ENCODE data around the gene RAB3IP.
"Not testable (repeated sequence)": the region's sequence is repeated elsewhere in the genome, so short reads cannot be mapped to it uniquely, and the experiment has no call there.

RAB3IP gene

GRCh38 chr12:69792533-69792932 lies 53.9 kb downstream of the RAB3IP start:
- DNase-seq (ENCODE audit: insufficient read length, low spot score) (no peak), FAIRE-seq (no peak)
- TF ChIP-seq SPI1 (IDR thresholded peaks at IDR 0.05; ENCODE audit: low read depth, low read length) (no peak), POLR2AphosphoS5 (IDR thresholded peaks at IDR 0.05; ENCODE audit: low read depth, low read length) (no peak), PAX5 (IDR thresholded peaks at IDR 0.05; ENCODE audit: insufficient read depth, low read length, severe bottlenecking) (no peak), TAF1 (IDR thresholded peaks at IDR 0.05; ENCODE audit: low read depth, low read length) (no peak), POU2F2 (IDR thresholded peaks at IDR 0.05; ENCODE audit: low read depth, low read length) (no peak), POLR2A (IDR thresholded peaks at IDR 0.05; ENCODE audit: low read depth, low read length) (no peak)

- not testable (repeated sequence) for FAIRE-seq; DNase-seq (ENCODE audit: insufficient read length, low spot score)
Observed at GRCh38 chr12:69807101-69807897, 68.6 kb downstream of the RAB3IP start.

GRCh38 chr12:69810870-69811498 lies 72.3 kb downstream of the RAB3IP start:
- FAIRE-seq, result no peak
- no peak for DNase-seq (ENCODE audit: insufficient read length, low spot score)
- TF ChIP-seq PAX5 (IDR thresholded peaks at IDR 0.05; ENCODE audit: insufficient read depth, low read length, severe bottlenecking) (no peak), POLR2AphosphoS5 (IDR thresholded peaks at IDR 0.05; ENCODE audit: low read depth, low read length) (no peak), TAF1 (IDR thresholded peaks at IDR 0.05; ENCODE audit: low read depth, low read length) (no peak), POLR2A (IDR thresholded peaks at IDR 0.05; ENCODE audit: low read depth, low read length) (no peak), SPI1 (IDR thresholded peaks at IDR 0.05; ENCODE audit: low read depth, low read length) (no peak), POU2F2 (IDR thresholded peaks at IDR 0.05; ENCODE audit: low read depth, low read length) (no peak)

GRCh38 chr12:69816082-69816481 lies 77.4 kb downstream of the RAB3IP start:
- DNase-seq (ENCODE audit: insufficient read length, low spot score) (no peak), FAIRE-seq (no peak)
- no peak for TF ChIP-seq TAF1 (IDR thresholded peaks at IDR 0.05; ENCODE audit: low read depth, low read length)
- TF ChIP-seq PAX5 (IDR thresholded peaks at IDR 0.05; ENCODE audit: insufficient read depth, low read length, severe bottlenecking), result no peak
- TF ChIP-seq SPI1 (IDR thresholded peaks at IDR 0.05; ENCODE audit: low read depth, low read length), result no peak
- TF ChIP-seq POLR2A (IDR thresholded peaks at IDR 0.05; ENCODE audit: low read depth, low read length), result no peak
- TF ChIP-seq POU2F2 (IDR thresholded peaks at IDR 0.05; ENCODE audit: low read depth, low read length), result no peak
- no peak for TF ChIP-seq POLR2AphosphoS5 (IDR thresholded peaks at IDR 0.05; ENCODE audit: low read depth, low read length)

GRCh38 chr12:69821032-69821455 lies 82.4 kb downstream of the RAB3IP start:
- FAIRE-seq (no peak), DNase-seq (ENCODE audit: insufficient read length, low spot score) (no peak)
- TF ChIP-seq PAX5 (IDR thresholded peaks at IDR 0.05; ENCODE audit: insufficient read depth, low read length, severe bottlenecking), result no peak
- no peak for TF ChIP-seq POLR2A (IDR thresholded peaks at IDR 0.05; ENCODE audit: low read depth, low read length)
- no peak for TF ChIP-seq POLR2AphosphoS5 (IDR thresholded peaks at IDR 0.05; ENCODE audit: low read depth, low read length)
- TF ChIP-seq POU2F2 (IDR thresholded peaks at IDR 0.05; ENCODE audit: low read depth, low read length), result no peak
- no peak for TF ChIP-seq SPI1 (IDR thresholded peaks at IDR 0.05; ENCODE audit: low read depth, low read length)
- no peak for TF ChIP-seq TAF1 (IDR thresholded peaks at IDR 0.05; ENCODE audit: low read depth, low read length)

GRCh38 chr12:69821456-69822159 lies 82.9 kb downstream of the RAB3IP start:
- FAIRE-seq (no peak), DNase-seq (ENCODE audit: insufficient read length, low spot score) (no peak)
- TF ChIP-seq POLR2A (IDR thresholded peaks at IDR 0.05; ENCODE audit: low read depth, low read length) (no peak), PAX5 (IDR thresholded peaks at IDR 0.05; ENCODE audit: insufficient read depth, low read length, severe bottlenecking) (no peak), POU2F2 (IDR thresholded peaks at IDR 0.05; ENCODE audit: low read depth, low read length) (no peak), SPI1 (IDR thresholded peaks at IDR 0.05; ENCODE audit: low read depth, low read length) (no peak)

- DNase-seq (ENCODE audit: insufficient read length, low spot score) (no peak), FAIRE-seq (no peak)
Observed at GRCh38 chr12:69822201-69822860, 83.7 kb downstream of the RAB3IP start.

GRCh38 chr12:69824028-69824427 lies 85.4 kb downstream of the RAB3IP start:
- DNase-seq (ENCODE audit: insufficient read length, low spot score) (no peak), FAIRE-seq (no peak)
- TF ChIP-seq PAX5 (IDR thresholded peaks at IDR 0.05; ENCODE audit: insufficient read depth, low read length, severe bottlenecking) (no peak), POLR2AphosphoS5 (IDR thresholded peaks at IDR 0.05; ENCODE audit: low read depth, low read length) (no peak), TAF1 (IDR thresholded peaks at IDR 0.05; ENCODE audit: low read depth, low read length) (no peak), SPI1 (IDR thresholded peaks at IDR 0.05; ENCODE audit: low read depth, low read length) (no peak), POU2F2 (IDR thresholded peaks at IDR 0.05; ENCODE audit: low read depth, low read length) (no peak), POLR2A (IDR thresholded peaks at IDR 0.05; ENCODE audit: low read depth, low read length) (no peak)

More at GRCh38 chr12:69822201-69822860, 83.7 kb downstream of the RAB3IP start:
- TF ChIP-seq POLR2AphosphoS5 (IDR thresholded peaks at IDR 0.05; ENCODE audit: low read depth, low read length) (no peak), POU2F2 (IDR thresholded peaks at IDR 0.05; ENCODE audit: low read depth, low read length) (no peak), TAF1 (IDR thresholded peaks at IDR 0.05; ENCODE audit: low read depth, low read length) (no peak), POLR2A (IDR thresholded peaks at IDR 0.05; ENCODE audit: low read depth, low read length) (no peak), SPI1 (IDR thresholded peaks at IDR 0.05; ENCODE audit: low read depth, low read length) (no peak), PAX5 (IDR thresholded peaks at IDR 0.05; ENCODE audit: insufficient read depth, low read length, severe bottlenecking) (no peak)

GRCh38 chr12:69824966-69825560 lies 86.4 kb downstream of the RAB3IP start, which contains the start of gene MYRFL:
TSS of gene MYRFL (plus strand) at chr12:69825227. CDS start at chr12:69825518, 291 bp downstream.
- no peak for TF ChIP-seq POLR2AphosphoS5 (IDR thresholded peaks at IDR 0.05; ENCODE audit: low read depth, low read length)
- TF ChIP-seq SPI1 (IDR thresholded peaks at IDR 0.05; ENCODE audit: low read depth, low read length), result no peak
- TF ChIP-seq PAX5 (IDR thresholded peaks at IDR 0.05; ENCODE audit: insufficient read depth, low read length, severe bottlenecking), result no peak
- no peak for TF ChIP-seq POLR2A (IDR thresholded peaks at IDR 0.05; ENCODE audit: low read depth, low read length)
- no peak for TF ChIP-seq POU2F2 (IDR thresholded peaks at IDR 0.05; ENCODE audit: low read depth, low read length)
- TF ChIP-seq TAF1 (IDR thresholded peaks at IDR 0.05; ENCODE audit: low read depth, low read length), result no peak
- FAIRE-seq (no peak), DNase-seq (ENCODE audit: insufficient read length, low spot score) (no peak)

Data from GM12891 (cell line).